PC-9 (cell line): Measurements from ENCODE around the gene KRTAP10-1.

Experiments used
- CTCF ChIP-seq: fragments of 200-600 bp; sonication (generic); conservative IDR thresholded peaks from 2 replicates; pipeline ENCODE4 v1.6.1; 2017; ENCODE audit warnings: mixed run types, antibody characterized with exemption, mild to moderate bottlenecking, moderate library complexity
- EZH2 ChIP-seq: fragments of 200-600 bp; sonication (generic); IDR thresholded peaks from 2 replicates; pipeline ENCODE4 v1.8.0; 2017; ENCODE audit warnings: antibody characterized with exemption, low read depth

- no peak for TF ChIP-seq CTCF
- no peak for TF ChIP-seq EZH2
These were observed 31.1 kb downstream of the KRTAP10-1 start for GRCh38 chr21:44508711-44509445.
